Activated naive CD8-positive, alpha-beta T cell treated with anti-CD3 and anti-CD28 coated beads, Interleukin-2, amount 10 ng/mL, durations not matched to agents 7 days and 5 days (primary cell): ENCODE measurements around the gene NPIPB2. TPM values are rescaled to one million over a fixed set of nuclear protein-coding genes. Genes with fewer than 3 reads are reported as not detected.
A peak's percentile ranks its signal among the peaks of the same experiment; 100 is the strongest.
"Not testable (repeated sequence)": the region's sequence is repeated elsewhere in the genome, so short reads cannot be mapped to it uniquely, and the experiment has no call there.

Experiments
- ATAC-seq: fragments of 150-1000 bp; cut with Tn5 transposase; one replicate; pipeline ENCODE4 v1.10.0; 2021; ENCODE audit warnings: low read depth, moderate library complexity
- POLR2A ChIA-PET: fragments of 350-600 bp; sonication (Branson Sonifier 250); formaldehyde crosslinking; loops from one replicate; lab custom pipeline; 2021; ENCODE audit warnings: antibody characterized with exemption; lab: Charles Lee
- DNase-seq: peaks from one replicate; pipeline ENCODE4 v3.0.0; 2021
- H3K27ac Mint-ChIP-seq: one replicate; pipeline ENCODE4 v1.8.0; 2022; ENCODE audit warnings: mild to moderate bottlenecking, mixed read lengths
- H3K27me3 Mint-ChIP-seq: one replicate; pipeline ENCODE4 v1.8.0; 2022; ENCODE audit warnings: mild to moderate bottlenecking, moderate library complexity, mixed read lengths
- H3K36me3 Mint-ChIP-seq: one replicate; pipeline ENCODE4 v1.8.0; 2021; ENCODE audit warnings: mild to moderate bottlenecking, mixed read lengths
- H3K4me1 Mint-ChIP-seq: one replicate; pipeline ENCODE4 v1.8.0; 2021; ENCODE audit warnings: mixed read lengths
- H3K4me3 Mint-ChIP-seq: one replicate; pipeline ENCODE4 v1.8.0; 2022; ENCODE audit warnings: mild to moderate bottlenecking, moderate library complexity, mixed read lengths
- H3K9me3 Mint-ChIP-seq: one replicate; pipeline ENCODE4 v1.8.0; 2021; ENCODE audit warnings: mixed read lengths
- total RNA-seq, 2 experiments: library from RNA; stranded (reverse); gene quantifications; one replicate each; pipeline ENCODE4 v1.2.3, GENCODE V29; 2021

NPIPB2 gene
- total RNA-seq, 2 experiments from 2014 or later = 18.1 to 18.3 TPM

- no peak for DNase-seq
- POLR2A ChIA-PET = no interaction called here
- Mint-ChIP-seq H3K4me1 (no peaks in the 10 kb centered on the region), H3K36me3 (no peaks in the 10 kb centered on the region), H3K27ac (no peak overlapping the region), H3K27me3 (no peaks in the 10 kb centered on the region), H3K9me3 (no peaks in the 10 kb centered on the region), H3K4me3 (no peak overlapping the region)
- no peak for ATAC-seq
These were observed 7.7 kb upstream of the NPIPB2 start for GRCh38 chr16:11949527-11949926.

- no peak overlapping the region for H3K27ac Mint-ChIP-seq
- DNase-seq (no peak), ATAC-seq (no peak)
- H3K9me3 Mint-ChIP-seq = no peaks in the 10 kb centered on the region
- H3K4me1 Mint-ChIP-seq = no peaks in the 10 kb centered on the region
- H3K36me3 Mint-ChIP-seq = no peaks in the 10 kb centered on the region
- POLR2A ChIA-PET = no interaction called here
- H3K27me3 Mint-ChIP-seq = no peaks in the 10 kb centered on the region
- no peak overlapping the region for H3K4me3 Mint-ChIP-seq
These were observed 7.0 kb upstream of the NPIPB2 start for GRCh38 chr16:11948819-11949218.

DNA sequence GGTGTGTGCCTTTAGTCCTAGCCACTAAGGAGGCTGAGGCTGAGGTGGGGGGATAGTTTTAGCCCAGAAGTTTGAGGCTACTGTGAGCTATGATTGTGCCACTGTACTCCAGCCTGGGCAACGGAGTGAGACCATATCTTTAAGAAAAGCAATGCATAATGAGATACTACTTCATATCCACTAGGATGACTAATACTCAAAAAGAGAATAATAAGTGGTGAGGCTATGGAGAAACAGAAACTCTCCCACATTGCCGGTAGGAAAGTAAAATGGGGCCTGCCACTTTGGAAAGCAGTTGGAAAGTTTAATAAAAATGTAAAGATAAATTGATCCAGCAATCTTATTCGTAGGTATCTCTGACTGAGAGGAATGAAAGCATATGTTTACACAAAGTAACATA, 4.6 kb upstream of the NPIPB2 start:
- DNase-seq (no peak), ATAC-seq (no peak)
- Mint-ChIP-seq H3K4me1 (no peaks in the 10 kb centered on the region), H3K4me3 (no peak overlapping the region), H3K9me3 (no peaks in the 10 kb centered on the region), H3K27me3 (no peaks in the 10 kb centered on the region), H3K36me3 (no peaks in the 10 kb centered on the region), H3K27ac (no peak overlapping the region)
- POLR2A ChIA-PET = interaction anchor here (0.6 to 0.7 kb wide), 2 partner anchors 8 to 30 kb away, joined by 3 to 8 read pairs; partner anchors contain the start of gene SNX29

- H3K27ac Mint-ChIP-seq = not testable (repeated sequence)
These were observed 14.5 kb downstream of the NPIPB2 start for GRCh38 chr16:11927350-11927749.

DNA sequence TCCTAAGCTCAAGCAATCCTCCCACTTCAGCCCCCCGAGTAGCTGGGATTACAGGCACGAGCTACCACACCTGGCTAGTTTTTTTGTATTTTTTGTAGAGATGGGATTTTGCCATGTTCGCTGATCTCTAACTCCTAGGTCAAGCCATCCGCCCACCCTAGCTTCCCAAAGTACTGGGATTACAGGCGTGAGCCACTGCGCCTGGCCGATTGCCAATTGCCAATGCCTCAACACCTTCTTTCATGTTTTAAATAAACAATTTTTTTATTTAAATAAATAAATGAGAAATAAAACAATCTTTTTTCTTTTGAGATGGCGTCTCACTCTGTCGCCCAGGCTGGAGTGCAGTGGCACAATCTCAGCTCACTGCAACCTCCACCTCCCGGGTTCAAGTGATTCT, 17.8 kb downstream of the NPIPB2 start:
- H3K36me3 Mint-ChIP-seq, H3K27ac Mint-ChIP-seq, POLR2A ChIA-PET, H3K4me3 Mint-ChIP-seq, DNase-seq, ATAC-seq, H3K9me3 Mint-ChIP-seq, H3K4me1 Mint-ChIP-seq, H3K27me3 Mint-ChIP-seq: not testable (repeated sequence)

More at GRCh38 chr16:11927350-11927749, 14.5 kb downstream of the NPIPB2 start:
- ATAC-seq, H3K4me1 Mint-ChIP-seq, H3K36me3 Mint-ChIP-seq, POLR2A ChIA-PET, H3K9me3 Mint-ChIP-seq, H3K27me3 Mint-ChIP-seq, DNase-seq, H3K4me3 Mint-ChIP-seq: not testable (repeated sequence)

GRCh38 chr16:11916524-11917285, 25.1 kb downstream of the NPIPB2 start:
- POLR2A ChIA-PET = interaction anchor here (0.6 to 2.3 kb wide), 3 partner anchors 60 to 943 kb away, joined by 3 to 14 read pairs (median 10); partner anchors contain the start of genes RSL1D1 and SNX29
- ATAC-seq (no peak), DNase-seq (no peak)
- H3K27me3 Mint-ChIP-seq = peaks cover 8% of the 10 kb centered on the region
- H3K4me1 Mint-ChIP-seq = peaks cover 26% of the 10 kb centered on the region
- H3K4me3 Mint-ChIP-seq = peak overlapping the region; percentile 92
- H3K36me3 Mint-ChIP-seq = peaks cover 6% of the 10 kb centered on the region
- H3K9me3 Mint-ChIP-seq = no peaks in the 10 kb centered on the region
- peak overlapping the region; percentile 95 for H3K27ac Mint-ChIP-seq

- Mint-ChIP-seq H3K9me3 (no peaks in the 10 kb centered on the region), H3K4me3 (peak within 1 kb of the TSS; percentile 92), H3K36me3 (peaks cover 6% of the 10 kb centered on the region), H3K4me1 (peaks cover 28% of the 10 kb centered on the region), H3K27ac (peak within 1 kb of the TSS; percentile 95), H3K27me3 (peaks cover 6% of the 10 kb centered on the region)
- ATAC-seq (peak; percentile 95), DNase-seq (peak; percentile 99)
- POLR2A ChIA-PET = interaction anchor here (0.5 to 2.3 kb wide), 7 partner anchors 61 to 1586 kb away, joined by 3 to 14 read pairs (median 3); partner anchors contain the start of genes RSL1D1, SNX29 and ZC3H7A
These were observed 26.0 kb downstream of the NPIPB2 start, which contains the start of gene GSPT1 for GRCh38 chr16:11915644-11916523. Gene GSPT1, minus strand, starts transcription at chr16:11915956. Its CDS starts 236 bp downstream, at chr16:11915720.

- Mint-ChIP-seq H3K27ac (peak overlapping the region; percentile 89), H3K4me3 (peak overlapping the region; percentile 92), H3K27me3 (peaks cover 6% of the 10 kb centered on the region), H3K36me3 (peaks cover 6% of the 10 kb centered on the region), H3K4me1 (peaks cover 35% of the 10 kb centered on the region), H3K9me3 (no peaks in the 10 kb centered on the region)
- POLR2A ChIA-PET = interaction anchor here (0.7 to 2.3 kb wide), 5 partner anchors 62 to 153 kb away, joined by 3 to 14 read pairs (median 4); partner anchors contain the start of genes RSL1D1, SNX29 and ZC3H7A
- DNase-seq = peak; percentile 68
- ATAC-seq = peak; percentile 18
These were observed 26.7 kb downstream of the NPIPB2 start for GRCh38 chr16:11915114-11915643.

DNA sequence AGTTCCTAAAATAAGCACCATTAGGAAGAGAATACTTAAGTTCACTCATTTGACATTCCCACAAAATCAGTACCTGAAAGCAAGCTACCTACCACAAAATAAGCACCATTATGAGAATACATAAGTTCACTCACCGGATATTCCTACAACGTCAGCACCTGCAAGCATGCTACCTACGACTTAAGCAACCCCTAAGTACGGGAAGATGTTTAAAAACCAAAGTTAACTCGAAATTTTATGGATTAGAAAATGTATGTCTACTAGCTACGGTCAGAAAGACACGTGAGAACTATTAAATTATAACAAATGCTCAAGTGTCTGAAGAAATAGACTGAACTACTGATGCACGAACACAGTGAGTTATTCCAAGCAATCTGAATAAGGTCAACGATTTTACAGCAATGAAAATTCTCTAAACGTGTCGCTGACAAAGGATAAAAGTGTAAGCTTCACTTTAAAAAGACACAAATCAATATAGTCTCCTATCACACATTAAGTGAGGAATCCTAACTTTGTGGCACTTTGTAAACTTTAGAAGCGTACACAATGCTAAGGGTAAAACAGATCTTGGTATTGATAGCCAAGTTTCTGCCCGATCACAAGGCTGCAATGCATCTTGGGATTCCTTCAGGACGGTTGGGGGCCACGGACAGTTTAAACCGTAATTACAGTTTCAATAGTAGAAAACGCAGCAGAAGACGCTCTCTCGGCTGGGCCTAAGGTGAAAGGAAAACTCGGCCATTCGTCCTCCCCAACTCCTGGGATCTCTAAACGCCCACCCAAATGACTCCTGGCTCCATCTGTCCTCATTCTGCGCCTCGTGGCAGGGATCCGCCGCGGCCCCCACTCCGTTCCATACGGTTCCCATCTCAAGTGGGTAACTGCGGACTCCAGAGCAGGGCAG, 27.4 kb downstream of the NPIPB2 start:
- Mint-ChIP-seq H3K4me3 (peak overlapping the region; percentile 92), H3K27me3 (peaks cover 3% of the 10 kb centered on the region), H3K27ac (peak overlapping the region; percentile 89), H3K36me3 (peaks cover 6% of the 10 kb centered on the region), H3K9me3 (no peaks in the 10 kb centered on the region), H3K4me1 (peaks cover 37% of the 10 kb centered on the region)
- ATAC-seq (no peak), DNase-seq (no peak)
- POLR2A ChIA-PET = interaction anchor here (0.6 to 1.5 kb wide), 4 partner anchors 26 to 153 kb away, joined by 3 read pairs; partner anchors contain the start of gene SNX29

DNA sequence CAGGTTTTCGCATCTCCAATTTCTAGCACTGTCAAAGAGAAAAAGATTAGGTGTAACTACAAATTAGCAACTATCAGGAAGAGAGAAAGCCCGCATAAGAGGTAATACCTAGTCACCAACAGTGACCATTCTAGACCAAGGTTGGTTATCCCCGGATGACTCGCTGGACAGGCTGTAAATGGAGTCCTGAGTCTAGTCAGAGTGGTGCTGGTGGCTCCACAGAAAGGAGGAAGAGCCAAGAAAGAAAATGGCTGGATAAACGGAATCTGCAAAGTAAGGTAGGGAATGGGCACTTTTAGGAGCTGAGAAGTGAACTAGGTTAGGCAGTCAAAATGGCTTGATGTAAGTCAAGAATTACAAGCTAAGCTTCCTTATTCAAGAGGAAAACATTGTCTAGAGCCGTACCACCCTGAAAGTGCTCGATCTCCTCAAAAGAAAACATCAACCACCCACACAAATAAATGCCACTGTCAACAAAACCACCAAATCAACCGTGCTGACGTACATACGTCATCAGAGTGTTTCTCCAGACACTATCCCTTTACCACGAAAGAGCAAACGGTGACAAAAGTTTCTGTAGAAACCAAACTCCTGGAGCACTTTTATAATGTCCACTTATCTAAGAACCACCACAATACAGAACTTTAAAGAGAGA, 28.3 kb downstream of the NPIPB2 start:
- DNase-seq = no peak
- Mint-ChIP-seq H3K9me3 (no peaks in the 10 kb centered on the region), H3K4me1 (peaks cover 39% of the 10 kb centered on the region), H3K27me3 (peaks cover 1% of the 10 kb centered on the region), H3K4me3 (peak overlapping the region; percentile 92), H3K27ac (peak overlapping the region; percentile 89), H3K36me3 (peaks cover 6% of the 10 kb centered on the region)
- POLR2A ChIA-PET = interaction anchor here (0.6 kb wide), 2 partner anchors 21 to 63 kb away, joined by 3 read pairs; partner anchors contain the start of gene SNX29
- ATAC-seq = no peak

DNA sequence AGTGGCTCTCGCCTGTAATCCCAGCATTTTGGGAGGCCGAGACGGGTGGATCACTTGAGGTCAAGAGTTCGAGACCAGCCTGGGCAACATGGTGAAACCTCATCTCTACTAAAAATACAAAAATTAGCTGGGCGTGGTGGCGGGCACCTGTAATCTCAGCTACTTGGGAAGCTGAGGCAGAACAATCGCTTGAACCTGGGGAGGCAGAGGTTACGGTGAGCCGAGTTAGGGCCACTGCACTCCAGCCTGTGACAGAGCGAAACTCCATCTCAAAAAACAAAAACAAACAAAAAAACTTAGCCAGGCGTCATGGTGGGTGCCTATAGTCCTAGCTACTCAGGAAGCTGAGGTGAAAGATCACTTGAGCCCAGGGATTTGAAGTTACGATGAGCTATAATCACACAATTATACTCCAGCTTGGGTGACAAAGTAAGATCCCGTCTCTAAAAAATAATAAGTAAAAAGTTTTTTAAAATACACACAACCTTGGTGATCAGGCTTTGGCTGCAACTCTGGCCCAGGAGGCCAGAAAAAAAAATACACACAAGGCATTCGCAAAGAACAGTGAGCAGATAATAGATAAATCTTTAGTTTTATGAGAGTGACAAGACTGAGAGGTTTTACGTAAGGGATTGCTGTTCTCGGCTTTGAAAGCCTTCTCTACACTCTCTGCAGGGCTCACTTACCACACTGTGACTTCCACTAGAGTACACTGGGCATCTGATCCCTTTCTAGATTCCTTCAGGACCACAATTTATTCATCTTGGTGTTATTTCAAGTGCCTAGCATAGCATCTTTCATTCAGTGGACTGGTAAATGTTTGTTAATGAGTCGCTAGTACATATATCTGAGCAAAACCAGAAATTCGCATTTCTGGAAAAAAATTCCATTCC, 31.9 kb downstream of the NPIPB2 start:
- POLR2A ChIA-PET = no interaction called here
- Mint-ChIP-seq H3K36me3 (peaks cover 14% of the 10 kb centered on the region), H3K4me3 (no peak overlapping the region), H3K9me3 (no peaks in the 10 kb centered on the region), H3K27me3 (no peaks in the 10 kb centered on the region), H3K4me1 (peaks cover 46% of the 10 kb centered on the region), H3K27ac (peak overlapping the region; percentile 16)
- ATAC-seq (no peak), DNase-seq (no peak)
